OCI-LY1 (cell line): ENCODE measurements around the gene USP5.

Experiments
- EZH2 ChIP-seq: fragments of 200-600 bp; sonication (generic), shearing (Covaris generic); IDR thresholded peaks from 2 replicates; pipeline ENCODE4 v1.8.0; 2017; ENCODE audit warnings: borderline replicate concordance, mixed run types, mild to moderate bottlenecking, antibody characterized with exemption, low read length, moderate library complexity, mixed read lengths
- TF ChIP-seq, protein P1 (sequence below): fragments of 200-600 bp; sonication (generic), shearing (Covaris generic); IDR thresholded peaks from 2 replicates; pipeline ENCODE4 v1.5.1; 2017; ENCODE audit warnings: mild to moderate bottlenecking, antibody characterized with exemption, low read length, moderate library complexity, mixed read lengths

GRCh38 chr12:6871052-6871957, 19.4 kb downstream of the USP5 start:
- TF ChIP-seq, protein P1, sequence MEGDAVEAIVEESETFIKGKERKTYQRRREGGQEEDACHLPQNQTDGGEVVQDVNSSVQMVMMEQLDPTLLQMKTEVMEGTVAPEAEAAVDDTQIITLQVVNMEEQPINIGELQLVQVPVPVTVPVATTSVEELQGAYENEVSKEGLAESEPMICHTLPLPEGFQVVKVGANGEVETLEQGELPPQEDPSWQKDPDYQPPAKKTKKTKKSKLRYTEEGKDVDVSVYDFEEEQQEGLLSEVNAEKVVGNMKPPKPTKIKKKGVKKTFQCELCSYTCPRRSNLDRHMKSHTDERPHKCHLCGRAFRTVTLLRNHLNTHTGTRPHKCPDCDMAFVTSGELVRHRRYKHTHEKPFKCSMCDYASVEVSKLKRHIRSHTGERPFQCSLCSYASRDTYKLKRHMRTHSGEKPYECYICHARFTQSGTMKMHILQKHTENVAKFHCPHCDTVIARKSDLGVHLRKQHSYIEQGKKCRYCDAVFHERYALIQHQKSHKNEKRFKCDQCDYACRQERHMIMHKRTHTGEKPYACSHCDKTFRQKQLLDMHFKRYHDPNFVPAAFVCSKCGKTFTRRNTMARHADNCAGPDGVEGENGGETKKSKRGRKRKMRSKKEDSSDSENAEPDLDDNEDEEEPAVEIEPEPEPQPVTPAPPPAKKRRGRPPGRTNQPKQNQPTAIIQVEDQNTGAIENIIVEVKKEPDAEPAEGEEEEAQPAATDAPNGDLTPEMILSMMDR: no peak
- TF ChIP-seq EZH2: no peak
